Adrenal gland (tissue), 12 donors: ENCODE data around the gene ELOVL2. TPM values are rescaled to one million over a fixed set of nuclear protein-coding genes. Genes with fewer than 3 reads are reported as not detected.

Experiments
- DNase-seq, 7 donors: peaks; one replicate each; pipeline ENCODE4 v3.0.0-alpha.2; 2019 to 2020
- H3K27ac ChIP-seq, 5 donors: fragments of 200-600 bp; sonication (generic) in 4 of 5; 1 replicate in 3 of 5; 2 replicates in 2 of 5; pipeline versions ENCODE4 v1.5.1 to v1.8.0; 2016 to 2020; ENCODE audit warnings: mild to moderate bottlenecking in 1 of 5
- H3K27me3 ChIP-seq: fragments of 200-600 bp; 2 replicates; pipeline ENCODE4 v1.8.0; 2021
- H3K36me3 ChIP-seq, 2 donors: fragments of 200-600 bp; replicated peaks in 1 of 2; 1 replicate in 1 of 2; 2 replicates in 1 of 2; pipeline versions ENCODE4 v1.5.1 to v1.8.0; 2018 to 2022
- H3K4me1 ChIP-seq, 2 donors: fragments of 200-600 bp; replicated peaks in 1 of 2; 1 replicate in 1 of 2; 2 replicates in 1 of 2; pipeline versions ENCODE4 v1.5.1 to v1.8.0; 2018 to 2021
- H3K4me3 ChIP-seq, 4 donors: fragments of 200-600 bp; sonication (generic) in 3 of 4; one replicate each; pipeline ENCODE4 v1.5.1; 2016 to 2018
- H3K9me3 ChIP-seq, 3 donors: fragments of 200-600 bp; sonication (generic) in 1 of 3; replicated peaks in 1 of 3; 1 replicate in 2 of 3; 2 replicates in 1 of 3; pipeline versions ENCODE4 v1.5.1 to v1.8.0; 2016 to 2021
- POLR2A ChIP-seq, 2 donors: fragments of 450-650 bp; IDR thresholded peaks; one replicate each; pipeline ENCODE4 v1.6.1; 2017; ENCODE audit warnings: antibody characterized with exemption in 2 of 2, mild to moderate bottlenecking in 2 of 2, moderate library complexity in 1 of 2
- WGBS, 4 donors: extraction: QIAGEN DNeasy Blood & Tissue Kit in 2 of 4; methylation state at CpG; one replicate each; pipeline versions ENCODE4 v1.1.5 to v1.1.7; 2013 to 2017; 5-methylcytosine and 5-hydroxymethylcytosine counted together
- intact Hi-C, 2 donors: fragments of 100-400 bp; cut with DNase I; formaldehyde crosslinking; loops; one replicate each; pipeline versions ENCODE4 v1.14.1 to v1.15.0; 2022 to 2023
- polyA plus RNA-seq, 3 donors: library from polyadenylated mRNA; stranded (reverse); fragments of 200-250 nt in 2 of 3; fragments of 350-450 nt in 1 of 3; fragmentation: Illumina TruSeq in 1 of 3; extraction: RNeasy Lipid Tissue Mini Kit (QIAGEN cat#74804) in 1 of 3; gene quantifications; one replicate each; pipeline ENCODE4 v1.2.3, GENCODE V29; 2013 to 2014
- total RNA-seq, 9 donors: library from RNA; depleted of rRNA in 4 of 9; stranded (reverse); fragments of >200 nt in 4 of 9; fragments of 120-200 nt in 1 of 9; fragmentation: NEBNext Ultra II Directional in 1 of 9; extraction: Animal tissue kit (Norgen Biotek cat#: 25700) in 1 of 9; gene quantifications; one replicate each; pipeline versions ENCODE4 v1.1.0 to v1.2.4, GENCODE V29; 2013 to 2023
- TF ChIP-seq, protein P1 (sequence below), 6 experiments: fragments of 450-650 bp in 4 of 6; fragments of 200-600 bp in 2 of 6; sonication (generic) in 1 of 6; IDR thresholded peaks; 1 replicate in 5 of 6; 2 replicates in 1 of 6; pipeline versions ENCODE4 v1.5.1 to v1.8.0; 2016 to 2021; ENCODE audit warnings: antibody characterized with exemption in 6 of 6, mild to moderate bottlenecking in 2 of 6, moderate library complexity in 1 of 6
- donor health status: healthy with polysubstance abuse.
- donor health status: Bipolar disorder and iron deficiency.
- donor health status: DM: yes; HTN: yes; CAD: no.
- donor health status: DM: no; HTN: no; CAD: no.
- donor health status: DM: no; HTN: no; CAD: no.
- donor health status: DM: yes; HTN: yes; CAD: no.

ELOVL2 gene
- total and polyA plus RNA-seq, 12 donors: 0.34 to 1.8 (median 0.92) TPM

DNA sequence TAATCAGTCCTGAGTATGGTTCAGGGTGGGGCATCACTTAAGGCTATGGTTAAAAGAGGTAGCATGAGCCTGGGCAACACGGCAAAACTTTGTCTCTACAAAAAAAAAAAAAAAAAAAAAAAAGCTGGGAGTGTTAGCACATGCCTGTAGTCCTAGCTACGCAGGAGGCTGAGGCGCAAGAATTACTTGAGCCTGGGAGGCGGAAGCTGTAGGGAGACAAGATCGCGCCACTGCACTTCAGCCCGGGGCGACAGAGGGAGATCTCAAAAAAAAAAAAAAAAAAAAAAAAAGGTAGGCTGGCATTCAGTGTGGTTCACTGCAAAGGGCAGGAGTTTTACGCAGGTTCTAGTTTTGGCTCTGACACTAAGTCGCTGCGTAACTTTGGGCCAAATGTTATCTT lies 15.1 kb downstream of the ELOVL2 start:
- no peaks in the 10 kb centered on the region for H3K27me3 ChIP-seq
- no peaks in the 10 kb centered on the region for H3K9me3 ChIP-seq
- TF ChIP-seq POLR2A (IDR thresholded peaks at IDR 0.05): no peak
- TF ChIP-seq, protein P1, sequence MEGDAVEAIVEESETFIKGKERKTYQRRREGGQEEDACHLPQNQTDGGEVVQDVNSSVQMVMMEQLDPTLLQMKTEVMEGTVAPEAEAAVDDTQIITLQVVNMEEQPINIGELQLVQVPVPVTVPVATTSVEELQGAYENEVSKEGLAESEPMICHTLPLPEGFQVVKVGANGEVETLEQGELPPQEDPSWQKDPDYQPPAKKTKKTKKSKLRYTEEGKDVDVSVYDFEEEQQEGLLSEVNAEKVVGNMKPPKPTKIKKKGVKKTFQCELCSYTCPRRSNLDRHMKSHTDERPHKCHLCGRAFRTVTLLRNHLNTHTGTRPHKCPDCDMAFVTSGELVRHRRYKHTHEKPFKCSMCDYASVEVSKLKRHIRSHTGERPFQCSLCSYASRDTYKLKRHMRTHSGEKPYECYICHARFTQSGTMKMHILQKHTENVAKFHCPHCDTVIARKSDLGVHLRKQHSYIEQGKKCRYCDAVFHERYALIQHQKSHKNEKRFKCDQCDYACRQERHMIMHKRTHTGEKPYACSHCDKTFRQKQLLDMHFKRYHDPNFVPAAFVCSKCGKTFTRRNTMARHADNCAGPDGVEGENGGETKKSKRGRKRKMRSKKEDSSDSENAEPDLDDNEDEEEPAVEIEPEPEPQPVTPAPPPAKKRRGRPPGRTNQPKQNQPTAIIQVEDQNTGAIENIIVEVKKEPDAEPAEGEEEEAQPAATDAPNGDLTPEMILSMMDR (IDR thresholded peaks at IDR 0.05): no peak
- intact Hi-C loops: no loop called here
- no peak overlapping the region for H3K27ac ChIP-seq
- H3K36me3 ChIP-seq: no peaks in the 10 kb centered on the region
- no peaks in the 10 kb centered on the region for H3K4me1 ChIP-seq
- WGBS, 4 donors: 82 to 92% (median 89%) methylated on average over 11 of the region's 11 CpGs
- no peak for DNase-seq
- no peak overlapping the region for H3K4me3 ChIP-seq

DNA sequence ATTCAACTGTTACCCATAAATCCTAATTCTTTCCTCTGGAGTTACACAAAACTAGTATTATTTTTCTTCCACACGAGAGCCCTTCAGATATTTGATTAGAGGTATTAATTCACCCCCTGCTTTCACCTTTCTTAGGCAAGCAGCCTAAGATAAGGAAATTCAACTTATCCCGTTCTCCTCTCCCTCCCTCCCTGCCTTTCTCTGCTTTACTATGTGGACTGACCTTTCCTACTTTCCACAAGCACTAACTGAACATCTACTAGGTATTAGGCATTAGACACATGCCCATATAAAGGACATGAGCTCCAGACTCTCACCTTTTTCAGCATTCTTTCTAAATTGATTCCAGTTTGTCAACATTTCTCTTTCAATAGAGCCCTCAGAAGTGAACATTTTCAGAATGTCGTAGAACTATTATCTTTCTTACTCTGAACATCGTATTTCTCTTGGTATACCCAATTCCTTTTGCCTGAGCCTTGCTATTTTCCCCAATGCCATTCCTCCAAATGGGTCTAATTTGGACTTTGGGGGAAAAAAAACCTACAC lies 16.5 kb downstream of the ELOVL2 start:
- no peaks in the 10 kb centered on the region for H3K4me1 ChIP-seq
- no peaks in the 10 kb centered on the region for H3K9me3 ChIP-seq
- no peaks in the 10 kb centered on the region for H3K27me3 ChIP-seq
- H3K4me3 ChIP-seq: no peak overlapping the region
- WGBS, 4 donors: 77 to 85% (median 83%) methylated on average over 4 of the region's 4 CpGs
- no peaks in the 10 kb centered on the region for H3K36me3 ChIP-seq
- no peak overlapping the region for H3K27ac ChIP-seq
- intact Hi-C loops: no loop called here
- DNase-seq: no peak
- TF ChIP-seq POLR2A (IDR thresholded peaks at IDR 0.05): no peak
- TF ChIP-seq, protein P1 (IDR thresholded peaks at IDR 0.05): no peak

DNA sequence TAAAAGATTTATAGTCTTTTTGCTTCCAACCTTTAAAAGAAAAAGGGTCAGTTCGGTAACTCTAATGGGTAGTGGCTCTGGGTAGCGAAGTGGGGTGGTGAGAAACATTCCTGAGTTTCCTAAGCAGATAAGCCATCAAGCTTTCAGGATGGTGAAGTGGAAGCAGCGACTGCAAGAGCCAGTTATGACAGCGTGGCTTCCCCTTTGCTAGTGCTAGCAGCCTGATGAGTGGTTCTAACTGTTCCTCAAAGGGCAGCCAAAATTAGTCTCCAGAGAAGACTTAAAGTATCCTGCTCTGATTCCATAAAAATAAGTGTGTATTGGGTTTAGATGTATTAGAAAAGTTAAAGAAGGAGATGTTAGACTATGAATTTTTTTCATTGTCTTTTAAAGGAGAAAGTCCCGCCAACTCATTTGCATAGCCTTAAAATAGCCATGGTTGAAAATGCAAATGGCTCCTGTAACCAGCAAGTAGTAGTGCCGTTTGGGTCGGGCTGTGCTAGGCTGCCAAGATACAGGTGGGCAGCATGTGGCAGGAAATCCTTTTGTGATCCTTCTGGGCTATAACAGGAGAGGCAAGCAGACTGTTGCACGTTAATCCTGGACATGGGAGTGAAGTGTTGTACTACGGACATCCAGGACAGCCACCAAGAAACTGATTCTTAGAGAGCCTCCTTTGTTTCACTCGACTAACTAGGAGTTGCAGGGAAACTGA lies 18.0 kb downstream of the ELOVL2 start:
- intact Hi-C loops: no loop called here
- DNase-seq: no peak
- WGBS, 4 donors: 46 to 55% (median 51%) methylated on average over 8 to 10 of the region's 10 CpGs

DNA sequence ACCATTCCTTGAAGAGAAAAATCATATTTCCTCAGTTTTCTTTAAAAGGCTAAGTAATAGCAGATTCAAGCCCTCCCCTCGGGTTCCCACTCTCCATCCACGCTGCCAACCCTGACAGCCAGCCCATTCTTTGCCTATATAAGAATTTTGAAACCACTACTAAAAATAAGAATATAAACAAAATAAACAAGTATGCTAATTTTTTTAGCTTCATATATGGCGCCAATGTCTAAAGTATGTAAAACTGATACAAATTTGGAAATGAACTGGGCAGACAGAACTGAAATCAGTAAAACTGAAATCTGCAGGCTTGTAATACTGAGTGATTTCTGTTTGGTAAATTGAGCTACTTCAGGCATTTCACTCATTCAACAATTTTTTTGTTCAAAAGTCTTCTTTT lies 19.0 kb downstream of the ELOVL2 start:
- Histone ChIP-seq H3K4me3 (no peak overlapping the region), H3K27me3 (no peaks in the 10 kb centered on the region), H3K4me1 (no peaks in the 10 kb centered on the region), H3K9me3 (no peaks in the 10 kb centered on the region), H3K27ac (no peak overlapping the region), H3K36me3 (no peaks in the 10 kb centered on the region)
- intact Hi-C loops: no loop called here
- TF ChIP-seq POLR2A (IDR thresholded peaks at IDR 0.05): no peak
- TF ChIP-seq, protein P1 (IDR thresholded peaks at IDR 0.05): no peak
- 83 to 86% (median 84%) methylated on average over 3 of the region's 3 CpGs for WGBS, 4 donors
- no peak for DNase-seq

More for the DNA sequence above, 18.0 kb downstream of the ELOVL2 start:
- no peak overlapping the region for H3K27ac ChIP-seq
- H3K27me3 ChIP-seq: no peaks in the 10 kb centered on the region
- no peak overlapping the region for H3K4me3 ChIP-seq
- no peaks in the 10 kb centered on the region for H3K36me3 ChIP-seq
- H3K9me3 ChIP-seq: no peaks in the 10 kb centered on the region
- TF ChIP-seq, protein P1 (IDR thresholded peaks at IDR 0.05): no peak
- TF ChIP-seq POLR2A (IDR thresholded peaks at IDR 0.05): no peak
- H3K4me1 ChIP-seq: no peaks in the 10 kb centered on the region
